Endothelial cell (in vitro differentiated cells): ENCODE data around the gene SPINK6. TPM values are rescaled to one million over a fixed set of nuclear protein-coding genes. Genes with fewer than 3 reads are reported as not detected.

ENCODE experiments used
- DNase-seq: peaks from one replicate; pipeline ENCODE4 v3.0.0; 2021; ENCODE audit warnings: low spot score
- H3K27ac Mint-ChIP-seq: one replicate; pipeline ENCODE4 v1.8.0; 2021; ENCODE audit warnings: mixed read lengths, inconsistent platforms; ENCODE audit not compliant: unreplicated experiment
- H3K27me3 Mint-ChIP-seq: one replicate; pipeline ENCODE4 v1.8.0; 2021; ENCODE audit warnings: mild to moderate bottlenecking, moderate library complexity, mixed read lengths, inconsistent platforms; ENCODE audit not compliant: unreplicated experiment
- H3K36me3 Mint-ChIP-seq: one replicate; pipeline ENCODE4 v1.8.0; 2021; ENCODE audit warnings: mild to moderate bottlenecking, low read depth, mixed read lengths, inconsistent platforms; ENCODE audit not compliant: unreplicated experiment
- H3K4me1 Mint-ChIP-seq: one replicate; pipeline ENCODE4 v1.8.0; 2021; ENCODE audit warnings: mild to moderate bottlenecking, mixed read lengths, inconsistent platforms; ENCODE audit not compliant: unreplicated experiment
- H3K4me3 Mint-ChIP-seq: one replicate; pipeline ENCODE4 v1.8.0; 2021; ENCODE audit warnings: mild to moderate bottlenecking, mixed read lengths, inconsistent platforms; ENCODE audit not compliant: unreplicated experiment
- H3K9me3 Mint-ChIP-seq: one replicate; pipeline ENCODE4 v1.8.0; 2021; ENCODE audit warnings: mixed read lengths, inconsistent platforms; ENCODE audit not compliant: unreplicated experiment
- CTCF ChIP-seq: fragments of 200-600 bp; sonication (generic); IDR thresholded peaks from one replicate; pipeline ENCODE4 v1.5.0; 2021; ENCODE audit warnings: antibody characterized with exemption; ENCODE audit not compliant: unreplicated experiment
- total RNA-seq: library from RNA; stranded (reverse); fragmentation: NEBNext Ultra II Directional; extraction: Animal tissue kit (Norgen Biotek cat#: 25700); gene quantifications from one replicate; pipeline ENCODE4 v1.2.1, GENCODE V29; 2021; ENCODE audit not compliant: unreplicated experiment

SPINK6 gene
- total RNA-seq, 1 donor from 2014 or later: not detected

GRCh38 chr5:148237785-148238417 lies 35.1 kb downstream of the SPINK6 start:
- Mint-ChIP-seq H3K36me3 (no peaks in the 10 kb centered on the region), H3K9me3 (no peaks in the 10 kb centered on the region), H3K27ac (no peak overlapping the region), H3K27me3 (no peaks in the 10 kb centered on the region), H3K4me1 (peaks cover 7% of the 10 kb centered on the region), H3K4me3 (no peak overlapping the region)
- TF ChIP-seq CTCF: no peak
- no peak for DNase-seq

GRCh38 chr5:148238418-148238794 lies 35.6 kb downstream of the SPINK6 start, which contains the start of gene MARCOL:
Gene MARCOL (plus strand): TSS chr5:148238525. CDS start chr5:148238598, 73 bp downstream.
- H3K4me1 Mint-ChIP-seq: peaks cover 7% of the 10 kb centered on the region

GRCh38 chr5:148248894-148249293 lies 46.1 kb downstream of the SPINK6 start:
- H3K4me3 Mint-ChIP-seq: no peak overlapping the region
- H3K27me3 Mint-ChIP-seq: peaks cover 2% of the 10 kb centered on the region
- DNase-seq: no peak
- no peaks in the 10 kb centered on the region for H3K4me1 Mint-ChIP-seq
- no peak overlapping the region for H3K27ac Mint-ChIP-seq
- TF ChIP-seq CTCF: no peak
- H3K36me3 Mint-ChIP-seq: no peaks in the 10 kb centered on the region
- no peaks in the 10 kb centered on the region for H3K9me3 Mint-ChIP-seq

More at GRCh38 chr5:148238418-148238794, 35.6 kb downstream of the SPINK6 start, which contains the start of gene MARCOL:
- Mint-ChIP-seq H3K27ac (no peak within 1 kb of the TSS), H3K9me3 (no peaks in the 10 kb centered on the region), H3K27me3 (no peaks in the 10 kb centered on the region), H3K36me3 (no peaks in the 10 kb centered on the region), H3K4me3 (no peak within 1 kb of the TSS)
- no peak for DNase-seq
- TF ChIP-seq CTCF: no peak

- Mint-ChIP-seq H3K9me3 (no peaks in the 10 kb centered on the region), H3K27me3 (peaks cover 4% of the 10 kb centered on the region), H3K27ac (no peak overlapping the region), H3K4me3 (no peak overlapping the region), H3K4me1 (no peaks in the 10 kb centered on the region), H3K36me3 (no peaks in the 10 kb centered on the region)
- no peak for DNase-seq
- TF ChIP-seq CTCF: no peak
Measured at GRCh38 chr5:148255456-148255855, 52.6 kb downstream of the SPINK6 start.

GRCh38 chr5:148259288-148259687 lies 56.4 kb downstream of the SPINK6 start:
- no peak for DNase-seq
- Mint-ChIP-seq H3K27me3 (peaks cover 2% of the 10 kb centered on the region), H3K9me3 (no peaks in the 10 kb centered on the region), H3K4me1 (no peaks in the 10 kb centered on the region), H3K27ac (no peak overlapping the region), H3K36me3 (no peaks in the 10 kb centered on the region), H3K4me3 (no peak overlapping the region)
- no peak for TF ChIP-seq CTCF
